Measurements from ENCODE around the gene LONP1. TPM values are rescaled to one million over a fixed set of nuclear protein-coding genes. Genes with fewer than 3 reads are reported as not detected.

Gene LONP1
- total RNA-seq, 1 experiment from 2014 or later: 186 TPM

- TF ChIP-seq USF2 (CRISPR knock-in tag; IDR thresholded peaks at IDR 0.05) (no peak), PRDM15 (CRISPR knock-in tag; IDR thresholded peaks at IDR 0.05) (peak; percentile 94), ZNF263 (CRISPR knock-in tag; IDR thresholded peaks at IDR 0.05; ENCODE audit: low read depth) (no peak), FOXP4 (CRISPR knock-in tag; IDR thresholded peaks at IDR 0.05) (no peak), CREB1 (CRISPR knock-in tag; IDR thresholded peaks at IDR 0.05) (no peak), ZNF416 (CRISPR knock-in tag; IDR thresholded peaks at IDR 0.05) (no peak), ZNF281 (CRISPR knock-in tag; IDR thresholded peaks at IDR 0.05) (no peak), E2F4 (CRISPR knock-in tag; IDR thresholded peaks at IDR 0.05; ENCODE audit: borderline replicate concordance, low read depth) (no peak), ZSCAN18 (CRISPR knock-in tag; IDR thresholded peaks at IDR 0.05) (no peak), FOXK1 (CRISPR knock-in tag; IDR thresholded peaks at IDR 0.05) (no peak), ELF4 (CRISPR knock-in tag; IDR thresholded peaks at IDR 0.05; ENCODE audit: low read depth) (no peak), SOX15 (CRISPR knock-in tag; IDR thresholded peaks at IDR 0.05) (no peak), ATF1 (CRISPR knock-in tag; IDR thresholded peaks at IDR 0.05) (no peak), ERG (CRISPR knock-in tag; IDR thresholded peaks at IDR 0.05) (no peak), ATF3 (CRISPR knock-in tag; conservative IDR thresholded peaks at IDR 0.05) (no peak), EMX1 (CRISPR knock-in tag; IDR thresholded peaks at IDR 0.05) (no peak), ZNF425 (CRISPR knock-in tag; conservative IDR thresholded peaks at IDR 0.05) (no peak), ZNF219 (CRISPR knock-in tag; IDR thresholded peaks at IDR 0.05; ENCODE audit: borderline replicate concordance) (no peak), ETV6 (CRISPR knock-in tag; IDR thresholded peaks at IDR 0.05) (0 out of 2 replicates have a peak, but pooled peaks have one; percentile 55)
Observed at GRCh38 chr19:5686647-5687359, 33.1 kb downstream of the LONP1 start (continued).

Data from WTC11 (cell line).